NCI-H146 treated with DMSO at 0.1 percent for 48 hours (cell line): ENCODE results near the gene EPDR1.

ENCODE experiments used
- DNase-seq: peaks from one replicate; lab custom pipeline; 2025; ENCODE audit not compliant: unreplicated experiment; lab: John Stamatoyannopoulos, UW

The EPDR1 gene

GRCh38 chr7:37973915-37974314 lies 53.5 kb downstream of the EPDR1 start:
- DNase-seq: no peak

GRCh38 chr7:37974711-37975110 lies 54.3 kb downstream of the EPDR1 start:
- DNase-seq: no peak

GRCh38 chr7:37977243-37977642 lies 56.8 kb downstream of the EPDR1 start:
- no peak for DNase-seq

- no peak for DNase-seq
Measured at GRCh38 chr7:37981664-37982063, 61.2 kb downstream of the EPDR1 start.

GRCh38 chr7:37982423-37982822 lies 62.0 kb downstream of the EPDR1 start:
- DNase-seq: no peak

GRCh38 chr7:37984750-37985390 lies 64.4 kb downstream of the EPDR1 start:
- DNase-seq: no peak

- DNase-seq: no peak
Measured at GRCh38 chr7:37986908-37987330, 66.5 kb downstream of the EPDR1 start.

- DNase-seq: no peak
Measured at GRCh38 chr7:37987732-37988131, 67.3 kb downstream of the EPDR1 start.

GRCh38 chr7:37988721-37989650 lies 68.5 kb downstream of the EPDR1 start:
- DNase-seq: no peak

GRCh38 chr7:37990337-37990736 lies 69.9 kb downstream of the EPDR1 start:
- DNase-seq: no peak

- no peak for DNase-seq
Measured at GRCh38 chr7:37993060-37993501, 72.6 kb downstream of the EPDR1 start.

GRCh38 chr7:37999673-38000072 lies 79.2 kb downstream of the EPDR1 start:
- no peak for DNase-seq

GRCh38 chr7:38000272-38000671 lies 79.8 kb downstream of the EPDR1 start:
- DNase-seq: no peak
